C4-2B (cell line): ENCODE results near the gene SMCO4.
"Not testable (repeated sequence)": the region's sequence is repeated elsewhere in the genome, so short reads cannot be mapped to it uniquely, and the experiment has no call there.

ENCODE experiments used
- H3K27ac ChIP-seq: fragments of 450-650 bp; 2 replicates; pipeline ENCODE4 v1.5.1; 2017
- CTCF ChIP-seq: fragments of 450-650 bp; conservative IDR thresholded peaks from 2 replicates; pipeline ENCODE4 v1.5.1; 2017; ENCODE audit warnings: mild to moderate bottlenecking
- ZFX ChIP-seq: fragments of 450-650 bp; IDR thresholded peaks from 2 replicates; pipeline ENCODE4 v1.6.1; 2017

The SMCO4 gene

GRCh38 chr11:93477684-93478234, 65.4 kb downstream of the SMCO4 start:
- H3K27ac ChIP-seq = no peak overlapping the region; the same call in 1 of the 2 replicates
- TF ChIP-seq ZFX = no peak
- no peak for TF ChIP-seq CTCF

GRCh38 chr11:93476796-93477195, 66.4 kb downstream of the SMCO4 start:
- TF ChIP-seq ZFX (no peak), CTCF (no peak)
- H3K27ac ChIP-seq = no peak overlapping the region

- TF ChIP-seq CTCF (no peak), ZFX (no peak)
- H3K27ac ChIP-seq = no peak overlapping the region
These were observed 69.1 kb downstream of the SMCO4 start for GRCh38 chr11:93474123-93474522.

- H3K27ac ChIP-seq = no peak overlapping the region
- TF ChIP-seq ZFX (no peak), CTCF (no peak)
These were observed 74.9 kb downstream of the SMCO4 start for GRCh38 chr11:93468290-93468689.

- H3K27ac ChIP-seq = no peak overlapping the region
- TF ChIP-seq CTCF = no peak
- no peak for TF ChIP-seq ZFX
These were observed 76.1 kb downstream of the SMCO4 start for GRCh38 chr11:93467054-93467453.

- no peak for TF ChIP-seq CTCF
- TF ChIP-seq ZFX = no peak
These were observed 78.2 kb downstream of the SMCO4 start for GRCh38 chr11:93464927-93465540.

GRCh38 chr11:93463666-93464065, 79.5 kb downstream of the SMCO4 start:
- not testable (repeated sequence) for H3K27ac ChIP-seq

More at GRCh38 chr11:93464927-93465540, 78.2 kb downstream of the SMCO4 start:
- H3K27ac ChIP-seq = no peak overlapping the region

- TF ChIP-seq ZFX = no peak
- no peak for TF ChIP-seq CTCF
- H3K27ac ChIP-seq = no peak overlapping the region
These were observed 84.9 kb downstream of the SMCO4 start for GRCh38 chr11:93458286-93458685.
